ENCODE data around the gene CCDC91. TPM values are rescaled to one million over a fixed set of nuclear protein-coding genes. Genes with fewer than 3 reads are reported as not detected.

CCDC91 gene
- total RNA-seq, 4 donors from 2014 or later = 55.6 to 74.0 (median 62.6) TPM

DNA sequence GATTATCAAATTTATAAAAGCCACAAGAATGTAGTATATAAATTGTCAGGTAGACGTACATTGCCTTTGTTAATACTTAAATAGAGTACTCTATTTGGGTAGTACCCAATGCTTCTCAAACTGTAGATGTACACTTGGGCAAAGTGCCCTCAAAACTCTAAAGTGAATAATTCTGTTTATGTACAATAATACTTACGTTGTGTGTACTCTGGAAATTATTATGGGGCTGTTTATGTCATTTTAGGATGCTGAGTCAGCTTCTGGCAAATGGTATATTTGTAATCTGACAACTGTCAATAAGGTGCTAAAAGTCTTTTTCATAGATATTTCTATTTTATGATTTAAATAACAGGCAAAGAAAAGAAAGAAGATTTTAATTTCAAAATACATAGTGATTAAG lies 102.4 kb downstream of the CCDC91 start:
- H3K4me3 ChIP-seq (replicated peaks in 1 of 3) = no peak overlapping the region
- DNase-seq = no peak
- TF ChIP-seq, protein P1, sequence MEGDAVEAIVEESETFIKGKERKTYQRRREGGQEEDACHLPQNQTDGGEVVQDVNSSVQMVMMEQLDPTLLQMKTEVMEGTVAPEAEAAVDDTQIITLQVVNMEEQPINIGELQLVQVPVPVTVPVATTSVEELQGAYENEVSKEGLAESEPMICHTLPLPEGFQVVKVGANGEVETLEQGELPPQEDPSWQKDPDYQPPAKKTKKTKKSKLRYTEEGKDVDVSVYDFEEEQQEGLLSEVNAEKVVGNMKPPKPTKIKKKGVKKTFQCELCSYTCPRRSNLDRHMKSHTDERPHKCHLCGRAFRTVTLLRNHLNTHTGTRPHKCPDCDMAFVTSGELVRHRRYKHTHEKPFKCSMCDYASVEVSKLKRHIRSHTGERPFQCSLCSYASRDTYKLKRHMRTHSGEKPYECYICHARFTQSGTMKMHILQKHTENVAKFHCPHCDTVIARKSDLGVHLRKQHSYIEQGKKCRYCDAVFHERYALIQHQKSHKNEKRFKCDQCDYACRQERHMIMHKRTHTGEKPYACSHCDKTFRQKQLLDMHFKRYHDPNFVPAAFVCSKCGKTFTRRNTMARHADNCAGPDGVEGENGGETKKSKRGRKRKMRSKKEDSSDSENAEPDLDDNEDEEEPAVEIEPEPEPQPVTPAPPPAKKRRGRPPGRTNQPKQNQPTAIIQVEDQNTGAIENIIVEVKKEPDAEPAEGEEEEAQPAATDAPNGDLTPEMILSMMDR (IDR thresholded peaks at IDR 0.05) = no peak
- no peak for TF ChIP-seq POLR2A (IDR thresholded peaks at IDR 0.05)
- H3K27ac ChIP-seq = no peak overlapping the region
- H3K36me3 ChIP-seq = no peaks in the 10 kb centered on the region
- H3K4me1 ChIP-seq = no peaks in the 10 kb centered on the region
- intact Hi-C loops (cut with DNase I) = no loop called here
- no peaks in the 10 kb centered on the region for H3K9me3 ChIP-seq
- no peaks in the 10 kb centered on the region for H3K27me3 ChIP-seq
- WGBS, 2 donors = 93 to 94% methylated on average over 2 of the region's 2 CpGs

DNA sequence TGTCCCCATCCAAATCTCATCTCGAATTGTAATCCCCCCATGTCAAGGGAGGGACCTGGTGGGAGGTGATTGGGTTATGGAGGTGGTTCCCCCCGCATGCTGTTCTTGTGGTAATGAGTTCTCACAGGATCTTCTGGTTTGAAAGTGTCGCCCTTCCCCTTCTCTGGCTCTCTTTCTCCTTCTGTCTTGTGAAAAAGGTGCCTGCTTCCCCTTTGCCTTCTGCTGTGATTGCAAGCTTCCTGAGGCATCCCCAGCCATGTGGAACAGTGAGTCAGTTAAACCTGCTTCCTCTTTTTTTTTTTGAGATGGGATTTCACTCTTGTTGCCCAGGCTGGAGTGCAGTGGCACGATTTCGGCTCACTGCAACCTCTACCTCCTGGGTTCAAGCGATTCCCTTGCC lies 104.0 kb downstream of the CCDC91 start:
- intact Hi-C loops (cut with DNase I) = no loop called here
- TF ChIP-seq, protein P1 (IDR thresholded peaks at IDR 0.05) = no peak
- TF ChIP-seq POLR2A (IDR thresholded peaks at IDR 0.05) = no peak
- no peak overlapping the region for H3K4me3 ChIP-seq (replicated peaks in 1 of 3)
- no peaks in the 10 kb centered on the region for H3K9me3 ChIP-seq
- H3K27me3 ChIP-seq = no peaks in the 10 kb centered on the region
- 82 to 92% methylated on average over 6 of the region's 6 CpGs for WGBS, 2 donors
- no peaks in the 10 kb centered on the region for H3K36me3 ChIP-seq
- no peak overlapping the region for H3K27ac ChIP-seq
- no peak for DNase-seq
- H3K4me1 ChIP-seq = no peaks in the 10 kb centered on the region

DNA sequence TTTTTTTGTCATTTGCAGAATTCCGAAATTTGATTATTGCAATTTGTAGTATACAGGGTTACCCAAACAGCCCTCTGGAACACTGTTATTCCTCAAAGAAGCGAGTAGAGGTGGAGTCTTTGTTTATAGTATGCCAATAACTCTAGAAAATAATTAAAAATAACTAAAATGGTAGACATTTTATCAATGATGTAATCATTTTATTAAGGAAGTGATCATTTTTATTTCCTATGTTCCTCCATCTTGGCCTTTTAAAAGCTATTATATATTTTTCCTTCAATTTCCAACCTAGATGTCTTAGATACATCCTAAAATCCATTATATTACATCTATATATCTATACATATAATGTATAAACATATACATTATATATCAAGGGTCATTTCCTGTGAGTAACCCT lies 106.0 kb downstream of the CCDC91 start:
- H3K4me3 ChIP-seq (replicated peaks in 1 of 3) = no peak overlapping the region
- no peaks in the 10 kb centered on the region for H3K4me1 ChIP-seq
- no peaks in the 10 kb centered on the region for H3K9me3 ChIP-seq
- DNase-seq = no peak
- intact Hi-C loops (cut with DNase I) = no loop called here
- no peak overlapping the region for H3K27ac ChIP-seq
- 98 to 100% methylated on average over 2 of the region's 2 CpGs for WGBS, 2 donors
- no peaks in the 10 kb centered on the region for H3K27me3 ChIP-seq
- TF ChIP-seq, protein P1 (IDR thresholded peaks at IDR 0.05) = no peak
- no peak for TF ChIP-seq POLR2A (IDR thresholded peaks at IDR 0.05)
- H3K36me3 ChIP-seq = no peaks in the 10 kb centered on the region

DNA sequence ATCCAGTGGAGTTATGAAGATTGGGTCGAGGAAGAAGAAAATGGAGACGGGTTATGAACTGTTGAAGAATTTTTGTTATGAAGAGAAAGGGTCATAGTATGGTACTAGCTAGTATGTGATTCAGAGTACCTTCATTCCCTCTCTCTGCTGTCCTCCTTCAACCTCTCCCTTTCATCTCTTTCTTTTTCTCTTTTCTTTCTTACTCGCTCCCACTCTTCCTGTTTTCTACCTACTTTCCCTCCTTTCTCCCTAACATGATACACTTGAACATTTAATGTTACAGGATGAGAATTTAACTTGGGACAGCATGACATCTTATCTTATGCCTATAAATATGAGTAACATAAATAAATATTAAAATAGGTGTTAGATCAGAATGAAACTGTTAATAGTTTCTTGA lies 112.9 kb downstream of the CCDC91 start:
- WGBS, 2 donors = 91 to 95% methylated on average over 3 of the region's 3 CpGs
- TF ChIP-seq POLR2A (IDR thresholded peaks at IDR 0.05) = no peak
- TF ChIP-seq, protein P1 (IDR thresholded peaks at IDR 0.05) = no peak

DNA sequence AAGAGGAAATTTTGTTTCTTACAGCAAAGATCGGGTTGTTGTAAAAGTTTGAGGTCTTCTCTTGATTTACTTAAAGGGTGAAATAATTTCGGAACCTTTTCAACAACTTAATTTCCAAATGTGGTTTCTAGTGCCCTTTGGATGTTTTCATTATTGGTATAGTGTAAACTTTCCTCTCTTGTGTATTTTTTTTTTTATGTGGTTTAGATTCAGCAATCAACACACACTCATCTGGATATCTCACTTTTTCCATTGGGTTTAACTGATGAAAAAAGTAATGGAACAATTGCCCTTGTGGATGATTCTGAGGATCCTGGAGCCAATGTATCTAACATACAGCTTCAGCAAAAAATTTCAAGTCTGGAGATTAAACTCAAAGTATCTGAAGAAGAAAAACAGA lies 116.3 kb downstream of the CCDC91 start:
- TF ChIP-seq POLR2A (IDR thresholded peaks at IDR 0.05) = no peak
- TF ChIP-seq, protein P1 (IDR thresholded peaks at IDR 0.05) = no peak
- WGBS, 2 donors = 91 to 97% methylated on average over 2 of the region's 2 CpGs

More for the DNA sequence above, 112.9 kb downstream of the CCDC91 start:
- no peak for DNase-seq
- intact Hi-C loops (cut with DNase I) = no loop called here
- Histone ChIP-seq H3K9me3 (no peaks in the 10 kb centered on the region), H3K27me3 (no peaks in the 10 kb centered on the region), H3K4me1 (no peaks in the 10 kb centered on the region), H3K27ac (no peak overlapping the region), H3K4me3 (replicated peaks in 1 of 3) (no peak overlapping the region), H3K36me3 (no peaks in the 10 kb centered on the region)

More for the DNA sequence above, 116.3 kb downstream of the CCDC91 start:
- Histone ChIP-seq H3K4me3 (replicated peaks in 1 of 3) (no peak overlapping the region), H3K4me1 (no peaks in the 10 kb centered on the region), H3K27ac (no peak overlapping the region), H3K9me3 (no peaks in the 10 kb centered on the region), H3K27me3 (no peaks in the 10 kb centered on the region), H3K36me3 (no peaks in the 10 kb centered on the region)
- no peak for DNase-seq
- intact Hi-C loops (cut with DNase I) = no loop called here
